Psoas muscle (tissue), 8 donors: Measurements from ENCODE around the gene PRR36. TPM values are rescaled to one million over a fixed set of nuclear protein-coding genes. Genes with fewer than 3 reads are reported as not detected.
A peak's percentile ranks its signal among the peaks of the same experiment; 100 is the strongest.
"Not testable (repeated sequence)": the region's sequence is repeated elsewhere in the genome, so short reads cannot be mapped to it uniquely, and the experiment has no call there.

Experiments used
- ATAC-seq, 4 donors: fragments of 200-7000 bp; cut with Tn5 transposase; one replicate each; pipeline ENCODE4 v1.9.1; 2020; ENCODE audit warnings: moderate library complexity in 3 of 4, mild to moderate bottlenecking in 2 of 4
- DNase-seq, 2 donors: peaks; one replicate each; pipeline ENCODE4 v3.0.0-alpha.2; 2020
- H3K27ac ChIP-seq: fragments of 200-600 bp; one replicate; pipeline ENCODE4 v1.8.0; 2022
- H3K27me3 ChIP-seq, 3 donors: fragments of 200-600 bp in 1 of 3; one replicate each; pipeline versions ENCODE4 v1.6.1 to v1.8.0; 2013 to 2022; ENCODE audit warnings: low read length in 2 of 3, mild to moderate bottlenecking in 2 of 3, moderate library complexity in 1 of 3; ENCODE audit not compliant: insufficient read depth in 3 of 3
- H3K36me3 ChIP-seq, 2 donors: fragments of 200-600 bp in 1 of 2; one replicate each; pipeline versions ENCODE4 v1.6.1 to v1.8.0; 2013 to 2022; ENCODE audit warnings: low read depth in 1 of 2, mild to moderate bottlenecking in 1 of 2, moderate library complexity in 1 of 2; ENCODE audit not compliant: insufficient read depth in 1 of 2
- H3K4me1 ChIP-seq: fragments of 200-600 bp; one replicate; pipeline ENCODE4 v1.8.0; 2022
- H3K4me3 ChIP-seq: fragments of 200-600 bp; one replicate; pipeline ENCODE4 v1.8.0; 2022; ENCODE audit warnings: mild to moderate bottlenecking
- H3K9me3 ChIP-seq: fragments of 200-600 bp; one replicate; pipeline ENCODE4 v1.8.0; 2022
- WGBS, 3 donors: extraction: QIAGEN DNeasy Blood & Tissue Kit; methylation state at CpG; one replicate each; pipeline versions ENCODE4 v1.1.6 to v1.1.7; 2013; 5-methylcytosine and 5-hydroxymethylcytosine counted together
- intact Hi-C, 2 donors: fragments of 100-400 bp; cut with DNase I; formaldehyde crosslinking; loops; one replicate each; pipeline versions ENCODE4 v1.11.0 to v1.14.2; 2022
- polyA plus RNA-seq, 3 donors: library from polyadenylated mRNA; stranded (reverse); fragments of 200-250 nt; gene quantifications; one replicate each; pipeline ENCODE4 v1.2.3, GENCODE V29; 2013
- total RNA-seq, 4 donors: library from RNA; stranded (reverse); fragmentation: NEBNext Ultra II Directional in 2 of 4; extraction: Animal tissue kit (Norgen Biotek cat#: 25700) in 2 of 4; gene quantifications; one replicate each; pipeline versions ENCODE4 v1.2.1 to v1.2.4, GENCODE V29; 2021 to 2023
- TF ChIP-seq, protein P1 (sequence below): fragments of 200-600 bp; IDR thresholded peaks from one replicate; pipeline ENCODE4 v1.8.0; 2022; ENCODE audit warnings: antibody characterized with exemption
- donor health status: healthy with polysubstance abuse.
- donor health status: DM: no; HTN: no; CAD: no; lungs with moderate emphysema.
- donor health status: Bipolar disorder and iron deficiency.
- donor health status: healthy.
- donor health status: DM: yes; HTN: yes; CAD: no.
- donor health status: DM: no; HTN: no; CAD: no.
- donor health status: DM: no; HTN: no; CAD: no.
- donor health status: DM: yes; HTN: yes; CAD: no.

PRR36 gene
- total and polyA plus RNA-seq, 7 donors: not detected

DNA sequence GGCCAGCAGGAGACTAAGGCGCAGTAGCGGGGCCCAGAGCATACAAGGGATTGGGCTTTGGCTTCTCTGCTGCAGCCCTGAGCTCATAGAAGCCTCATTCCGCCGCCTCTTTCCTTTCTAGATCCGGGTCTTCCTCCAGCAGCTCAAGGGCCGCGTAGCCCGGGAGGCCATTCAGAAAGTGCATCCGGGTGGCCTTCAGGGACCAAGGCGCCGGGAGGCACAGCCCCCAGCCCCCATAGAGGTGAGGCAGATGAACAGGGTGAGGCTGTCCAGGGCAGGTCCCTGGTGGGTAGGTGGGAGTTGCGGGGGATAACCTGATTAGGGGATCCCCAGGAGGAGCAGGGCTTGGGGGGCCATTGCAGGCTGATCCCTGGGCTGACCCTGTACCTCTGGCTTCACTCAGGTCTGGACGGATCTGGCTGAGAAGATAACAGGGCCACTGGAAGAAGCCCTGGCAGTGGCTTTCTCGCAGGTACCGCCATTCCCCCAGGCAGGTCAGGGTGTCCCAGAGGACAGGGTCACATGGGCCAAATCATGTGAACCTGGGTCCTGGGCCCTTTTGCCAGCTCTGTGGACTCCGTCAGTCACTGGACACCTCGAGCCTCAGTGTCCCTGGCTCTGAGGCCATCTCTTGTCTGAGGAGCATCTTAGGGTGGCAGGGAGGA is 47.2 kb upstream of the PRR36 start:
- H3K9me3 ChIP-seq: no peaks in the 10 kb centered on the region
- peak overlapping the region; percentile 70 for H3K27ac ChIP-seq
- H3K36me3 ChIP-seq: peaks cover 3 to 15% of the 10 kb centered on the region in 2 donors
- DNase-seq (peak in 1 of 2 donors; percentile 66), ATAC-seq (no peak)
- peak overlapping the region; percentile 61 for H3K4me3 ChIP-seq
- WGBS, 3 donors: 44 to 50% (median 48%) methylated on average over 15 to 17 of the region's 17 CpGs
- H3K27me3 ChIP-seq: peaks cover 0 to 14% (median 0%) of the 10 kb centered on the region in 3 donors
- intact Hi-C loops: no loop called here
- peaks cover 26% of the 10 kb centered on the region for H3K4me1 ChIP-seq
- TF ChIP-seq, protein P1, sequence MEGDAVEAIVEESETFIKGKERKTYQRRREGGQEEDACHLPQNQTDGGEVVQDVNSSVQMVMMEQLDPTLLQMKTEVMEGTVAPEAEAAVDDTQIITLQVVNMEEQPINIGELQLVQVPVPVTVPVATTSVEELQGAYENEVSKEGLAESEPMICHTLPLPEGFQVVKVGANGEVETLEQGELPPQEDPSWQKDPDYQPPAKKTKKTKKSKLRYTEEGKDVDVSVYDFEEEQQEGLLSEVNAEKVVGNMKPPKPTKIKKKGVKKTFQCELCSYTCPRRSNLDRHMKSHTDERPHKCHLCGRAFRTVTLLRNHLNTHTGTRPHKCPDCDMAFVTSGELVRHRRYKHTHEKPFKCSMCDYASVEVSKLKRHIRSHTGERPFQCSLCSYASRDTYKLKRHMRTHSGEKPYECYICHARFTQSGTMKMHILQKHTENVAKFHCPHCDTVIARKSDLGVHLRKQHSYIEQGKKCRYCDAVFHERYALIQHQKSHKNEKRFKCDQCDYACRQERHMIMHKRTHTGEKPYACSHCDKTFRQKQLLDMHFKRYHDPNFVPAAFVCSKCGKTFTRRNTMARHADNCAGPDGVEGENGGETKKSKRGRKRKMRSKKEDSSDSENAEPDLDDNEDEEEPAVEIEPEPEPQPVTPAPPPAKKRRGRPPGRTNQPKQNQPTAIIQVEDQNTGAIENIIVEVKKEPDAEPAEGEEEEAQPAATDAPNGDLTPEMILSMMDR: no peak

DNA sequence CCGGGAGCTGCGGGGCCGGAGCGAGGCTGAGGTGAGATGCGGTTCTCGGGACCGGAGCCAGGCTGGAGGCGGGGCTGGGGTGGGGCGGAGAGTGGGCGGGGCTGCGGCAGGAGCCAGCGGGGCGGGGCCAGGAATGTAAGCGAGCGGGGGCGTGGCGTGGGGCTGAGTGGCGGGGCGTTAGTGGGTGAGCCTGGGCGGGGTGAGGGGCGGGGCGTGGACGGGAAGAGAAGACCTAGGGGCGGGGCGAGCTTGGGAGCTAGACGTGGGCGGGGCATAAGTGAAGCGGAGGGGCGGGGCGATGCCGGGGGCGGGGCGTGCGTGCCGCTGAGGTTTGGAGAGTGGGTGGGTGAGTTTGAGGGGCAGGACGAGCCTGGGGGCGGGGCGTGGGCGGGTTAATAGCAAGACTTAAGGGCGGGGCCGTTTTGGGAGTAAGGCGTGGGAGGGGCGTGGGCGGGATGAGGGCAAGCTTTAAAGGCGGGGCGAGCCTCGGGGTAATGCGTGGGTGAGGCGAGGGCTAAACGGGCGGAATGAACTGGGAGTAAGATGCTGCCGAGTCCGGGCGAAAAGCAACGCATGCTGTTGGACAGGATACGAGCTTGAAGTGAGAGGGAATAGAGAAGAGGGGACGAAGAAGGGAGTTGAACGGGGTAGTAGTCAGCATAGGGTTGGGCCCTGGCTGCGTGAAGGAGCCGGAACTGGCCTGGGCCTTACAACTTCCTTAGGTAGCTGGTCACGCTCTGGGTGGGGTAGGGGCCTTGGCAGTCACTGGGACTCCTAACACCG is 46.5 kb upstream of the PRR36 start:
- Histone ChIP-seq H3K27me3 (peaks cover 0 to 14% (median 0%) of the 10 kb centered on the region in 3 donors), H3K36me3 (peaks cover 3 to 15% of the 10 kb centered on the region in 2 donors), H3K4me3 (peak overlapping the region; percentile 82), H3K9me3 (no peaks in the 10 kb centered on the region), H3K4me1 (peaks cover 24% of the 10 kb centered on the region), H3K27ac (peak overlapping the region; percentile 74)
- peak; percentile 100 for DNase-seq
- TF ChIP-seq, protein P1: no peak
- intact Hi-C loops: no loop called here
- peak; percentile 83 to 86 (median 86) for ATAC-seq
- WGBS, 3 donors: 1 to 2% (median 1%) methylated on average over 37 to 62 of the region's 62 CpGs

DNA sequence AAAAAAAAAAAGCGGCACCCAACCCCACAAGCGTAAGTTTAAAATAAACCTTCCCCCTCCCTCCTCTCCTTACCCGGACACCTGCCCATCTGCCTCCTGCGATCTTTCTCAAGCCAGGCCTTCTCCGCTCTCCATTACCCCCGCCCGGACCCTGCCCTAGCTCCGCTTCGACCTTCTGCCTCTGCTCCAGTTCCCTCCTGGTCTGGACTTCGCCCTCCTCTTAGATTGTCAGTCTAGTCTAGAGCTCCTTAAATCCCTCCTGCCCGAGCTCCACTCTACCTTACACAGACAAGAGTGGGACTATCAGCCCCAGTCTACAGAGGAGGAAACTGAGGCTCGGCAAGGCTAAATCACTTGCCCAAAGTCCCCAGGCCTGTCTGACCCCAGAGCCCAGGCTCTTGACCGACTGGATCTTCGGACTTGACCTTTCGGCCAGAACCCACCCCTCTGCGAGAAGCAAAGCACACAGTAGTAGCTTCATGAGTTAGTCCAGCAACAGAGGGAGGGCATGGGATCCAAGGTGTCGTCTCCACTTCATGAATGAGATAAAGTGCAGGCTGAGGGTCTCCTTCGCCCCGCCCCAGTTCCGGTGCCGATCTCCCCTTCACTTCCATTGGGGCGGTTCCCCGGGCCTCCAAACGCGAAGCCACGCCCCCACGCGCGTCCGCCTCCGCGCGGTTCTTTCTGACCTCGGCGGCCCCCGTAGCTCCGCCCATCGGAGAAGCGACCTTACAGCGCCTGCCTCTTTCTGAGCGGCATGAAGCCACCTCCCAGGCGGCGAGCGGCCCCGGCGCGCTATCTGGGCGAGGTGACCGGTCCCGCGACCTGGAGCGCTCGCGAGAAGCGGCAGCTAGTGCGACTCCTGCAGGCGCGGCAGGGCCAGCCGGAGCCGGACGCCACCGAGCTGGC is 45.7 kb upstream of the PRR36 start, which contains the start of gene SNAPC2:
Gene SNAPC2 (plus strand): TSS at position 729 of the 909 bp plus-strand sequence. CDS start 29 bp downstream, at position 758.
- Histone ChIP-seq H3K36me3 (peaks cover 3 to 15% of the 10 kb centered on the region in 2 donors), H3K9me3 (no peaks in the 10 kb centered on the region), H3K27ac (peak within 1 kb of the TSS; percentile 74), H3K27me3 (peaks cover 0 to 14% (median 2%) of the 10 kb centered on the region in 3 donors), H3K4me3 (peak within 1 kb of the TSS; percentile 82), H3K4me1 (peaks cover 24% of the 10 kb centered on the region)
- ATAC-seq (peak; percentile 75 to 78 (median 76)), DNase-seq (peak; percentile 98)
- WGBS, 3 donors: 5 to 7% (median 6%) methylated on average over 60 to 62 of the region's 62 CpGs
- TF ChIP-seq, protein P1: no peak
- intact Hi-C loops: no loop called here

DNA sequence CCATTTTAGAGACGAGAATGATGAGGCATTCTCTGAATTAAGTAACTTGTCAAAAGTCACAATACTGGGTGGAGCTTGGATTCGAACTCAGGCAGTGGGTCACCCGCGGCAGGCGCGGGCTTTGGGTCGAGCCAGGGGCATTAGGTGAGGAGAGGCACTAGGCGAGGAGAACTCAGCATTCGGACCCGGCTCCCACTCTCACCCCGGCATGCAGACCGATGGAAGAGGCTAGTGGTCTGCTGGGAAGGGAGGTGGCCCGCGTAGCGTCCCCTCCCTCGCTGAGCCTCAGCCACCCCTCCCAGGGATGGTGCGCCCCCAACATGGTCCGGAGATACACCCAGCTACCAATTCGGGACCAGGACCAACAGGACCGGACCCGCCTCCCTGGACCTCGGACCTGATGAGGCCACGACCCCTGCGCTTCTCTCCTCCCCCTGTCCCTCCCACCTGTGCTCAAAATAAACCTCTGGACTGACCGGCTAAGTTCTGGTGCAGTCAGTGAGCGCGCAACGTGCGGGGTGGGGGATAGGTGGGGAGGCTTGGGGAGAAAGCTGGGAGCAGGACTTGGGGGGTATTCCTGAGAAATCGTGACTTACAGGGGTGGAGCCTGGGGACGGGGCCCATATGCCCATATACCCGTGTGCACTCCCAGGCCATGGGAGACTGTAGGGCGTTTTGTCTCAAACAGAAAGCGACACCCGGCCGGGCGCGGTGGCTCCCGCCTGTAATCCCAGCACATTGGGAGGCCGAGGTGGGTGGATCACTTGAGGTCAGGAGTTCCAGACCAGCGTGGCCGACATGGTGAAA is 44.6 kb upstream of the PRR36 start:
- Histone ChIP-seq H3K4me1 (peaks cover 24% of the 10 kb centered on the region), H3K27me3 (peaks cover 0 to 14% (median 5%) of the 10 kb centered on the region in 3 donors), H3K27ac (peak overlapping the region; percentile 74), H3K9me3 (no peaks in the 10 kb centered on the region), H3K36me3 (peaks cover 3 to 15% of the 10 kb centered on the region in 2 donors), H3K4me3 (peak overlapping the region; percentile 82)
- DNase-seq: no peak
- intact Hi-C loops: no loop called here
- no peak for ATAC-seq
- TF ChIP-seq, protein P1: no peak
- WGBS, 3 donors: 44 to 47% (median 44%) methylated on average over 41 to 42 of the region's 42 CpGs

DNA sequence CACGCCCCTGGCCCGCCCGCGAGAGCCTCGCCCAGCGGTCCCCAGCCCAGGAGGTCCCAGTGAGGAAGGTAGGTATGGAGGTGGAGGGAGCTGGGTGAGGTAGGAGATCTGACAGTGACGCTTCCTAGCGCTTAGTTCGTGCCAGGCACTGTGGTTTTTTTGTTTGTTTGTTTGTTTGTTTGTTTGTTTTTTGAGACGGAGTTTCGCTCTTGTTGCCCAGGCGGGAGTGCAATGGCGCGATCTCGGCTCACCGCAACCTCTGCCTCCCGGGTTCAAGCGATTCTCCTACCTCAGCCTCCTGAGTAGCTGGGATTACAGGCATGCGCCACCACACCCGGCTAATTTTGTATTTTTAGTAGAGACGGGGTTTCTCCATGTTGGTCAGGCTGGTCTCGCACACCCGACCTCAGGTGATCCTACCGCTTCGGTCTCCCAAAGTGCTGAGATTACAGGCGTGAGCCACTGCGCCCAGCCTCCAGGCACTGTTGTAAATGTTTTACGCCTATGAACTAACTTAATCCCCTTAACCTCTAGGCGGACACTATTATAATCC is 43.9 kb upstream of the PRR36 start:
- H3K4me1 ChIP-seq: peaks cover 24% of the 10 kb centered on the region
- intact Hi-C loops, DNase-seq, H3K9me3 ChIP-seq, ATAC-seq: not testable (repeated sequence)
- WGBS, 3 donors: 37 to 50% (median 38%) methylated on average over 22 to 29 of the region's 29 CpGs
- H3K27me3 ChIP-seq: peaks cover 0 to 14% (median 5%) of the 10 kb centered on the region in 3 donors
- peaks cover 3 to 15% of the 10 kb centered on the region in 2 donors for H3K36me3 ChIP-seq
- peak overlapping the region; percentile 82 for H3K4me3 ChIP-seq
- H3K27ac ChIP-seq: peak overlapping the region; percentile 75
